Loucy (cell line): ENCODE results near the gene WDR49.

Experiments
- CTCF ChIP-seq: fragments of 200-600 bp; sonication (generic); conservative IDR thresholded peaks from 2 replicates; pipeline ENCODE4 v1.5.1; 2014; ENCODE audit warnings: mild to moderate bottlenecking, antibody characterized with exemption, low read length
- EZH2phosphoT487 ChIP-seq: fragments of 200-600 bp; IDR thresholded peaks from 2 replicates; pipeline ENCODE4 v1.6.1; 2018; ENCODE audit warnings: antibody characterized with exemption, mild to moderate bottlenecking, moderate library complexity, borderline replicate concordance

GRCh38 chr3:167487556-167487955, 166.2 kb downstream of the WDR49 start:
- no peak for TF ChIP-seq CTCF
- no peak for TF ChIP-seq EZH2phosphoT487
